CD4-positive, alpha-beta T cell treated with Interleukin-1 beta for 1 hour (primary cell): ENCODE measurements around the gene IRS1.

Experiments
- DNase-seq, 2 donors: peaks; one replicate each; pipeline ENCODE4 v3.0.0-alpha.2; 2020 to 2022

IRS1 gene

GRCh38 chr2:226790011-226790410, 9.6 kb downstream of the IRS1 start:
- DNase-seq: no peak

DNA sequence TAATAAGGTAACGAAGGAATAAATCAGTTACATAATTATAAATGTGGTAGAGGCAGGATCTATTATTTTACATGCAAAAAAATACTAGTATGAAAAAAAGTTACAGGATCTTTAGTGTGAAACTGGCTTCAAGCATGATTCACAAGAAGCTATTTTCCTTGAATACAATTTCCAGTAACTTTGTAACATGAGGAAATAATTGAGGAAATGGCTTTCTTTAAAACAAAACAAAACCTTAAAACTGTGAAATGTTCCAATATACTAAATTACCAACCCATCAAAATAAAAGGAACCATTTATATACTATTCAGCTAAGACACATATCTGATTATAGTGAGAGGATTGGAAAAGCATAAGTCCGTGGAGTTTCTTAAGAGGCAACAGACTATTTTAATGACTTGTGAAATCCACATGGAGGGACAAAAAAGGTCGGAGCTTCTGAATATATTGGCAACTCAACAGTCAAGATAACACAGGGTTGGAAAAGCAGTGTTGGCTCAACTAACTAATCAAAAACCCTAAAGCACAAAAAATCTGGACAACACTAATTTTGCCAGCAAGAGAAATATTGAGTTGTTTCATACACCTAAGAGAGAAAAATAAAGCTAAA, 10.6 kb downstream of the IRS1 start:
- no peak for DNase-seq

DNA sequence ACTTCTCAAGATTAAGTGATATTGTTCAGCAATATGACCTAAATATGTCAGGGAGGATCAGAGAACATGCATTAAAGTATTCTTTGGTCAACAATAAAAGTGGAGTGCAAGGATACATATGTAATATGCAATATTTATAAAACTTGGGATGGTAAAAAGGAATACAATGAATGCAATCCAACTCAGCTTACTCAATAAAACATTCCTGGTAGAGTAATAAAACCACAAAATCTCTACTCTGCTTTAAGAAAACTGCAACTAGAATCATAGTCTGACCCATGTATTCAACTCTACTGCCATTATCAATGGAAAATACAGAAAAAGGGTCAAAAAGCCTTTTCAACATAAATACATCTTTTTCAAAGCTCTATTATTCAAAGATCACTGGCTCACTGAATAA, 11.6 kb downstream of the IRS1 start:
- no peak for DNase-seq

GRCh38 chr2:226783885-226784284, 15.7 kb downstream of the IRS1 start:
- DNase-seq: no peak

GRCh38 chr2:226782092-226782713, 17.4 kb downstream of the IRS1 start:
- no peak for DNase-seq

- DNase-seq: no peak
Observed at GRCh38 chr2:226780431-226780830, 19.2 kb downstream of the IRS1 start.

GRCh38 chr2:226777611-226778010, 22.0 kb downstream of the IRS1 start:
- no peak for DNase-seq

DNA sequence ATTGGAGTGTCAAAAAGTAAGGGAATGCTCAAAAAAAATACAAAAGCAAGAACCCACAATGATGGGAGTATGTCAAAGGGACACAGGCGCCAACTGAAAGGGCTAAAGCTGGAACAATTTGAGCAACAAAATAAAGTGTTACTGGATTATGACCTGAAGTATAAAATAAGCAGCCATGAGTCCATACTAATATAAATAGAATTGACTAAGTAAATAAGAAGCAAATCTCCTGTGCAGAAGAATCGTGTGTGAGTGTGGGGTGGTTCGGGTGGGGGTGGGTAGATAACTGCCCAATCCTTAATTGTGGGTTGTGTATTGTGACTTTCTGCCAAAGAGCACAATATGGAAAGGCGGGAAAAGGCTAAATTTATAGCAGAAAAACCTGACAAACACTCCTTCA, 23.5 kb downstream of the IRS1 start:
- no peak for DNase-seq

GRCh38 chr2:226775032-226775509, 24.5 kb downstream of the IRS1 start:
- DNase-seq: no peak

DNA sequence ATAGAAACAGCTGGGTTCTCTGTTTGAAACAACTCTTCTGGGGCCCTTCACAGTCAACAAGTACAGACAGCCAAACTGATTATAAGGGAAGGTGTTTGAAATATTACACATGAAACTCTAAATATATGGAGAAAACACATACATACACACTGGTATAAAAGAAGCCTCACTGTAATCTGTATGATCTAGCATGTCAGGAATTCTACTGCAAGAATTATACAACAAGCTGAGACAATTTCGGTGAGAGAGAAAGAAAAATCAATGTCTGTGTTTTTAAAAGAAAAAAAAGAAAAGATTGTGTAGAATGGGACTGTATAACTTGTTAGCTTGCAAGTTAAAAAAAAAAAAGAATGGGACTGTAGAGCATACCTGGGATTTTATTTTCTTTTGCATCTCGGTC, 26.3 kb downstream of the IRS1 start:
- DNase-seq: no peak

- DNase-seq: peak in 1 of 2 donors; percentile 35
Observed at GRCh38 chr2:226772389-226773179, 27.0 kb downstream of the IRS1 start.

GRCh38 chr2:226771067-226771466, 28.6 kb downstream of the IRS1 start:
- DNase-seq: no peak

DNA sequence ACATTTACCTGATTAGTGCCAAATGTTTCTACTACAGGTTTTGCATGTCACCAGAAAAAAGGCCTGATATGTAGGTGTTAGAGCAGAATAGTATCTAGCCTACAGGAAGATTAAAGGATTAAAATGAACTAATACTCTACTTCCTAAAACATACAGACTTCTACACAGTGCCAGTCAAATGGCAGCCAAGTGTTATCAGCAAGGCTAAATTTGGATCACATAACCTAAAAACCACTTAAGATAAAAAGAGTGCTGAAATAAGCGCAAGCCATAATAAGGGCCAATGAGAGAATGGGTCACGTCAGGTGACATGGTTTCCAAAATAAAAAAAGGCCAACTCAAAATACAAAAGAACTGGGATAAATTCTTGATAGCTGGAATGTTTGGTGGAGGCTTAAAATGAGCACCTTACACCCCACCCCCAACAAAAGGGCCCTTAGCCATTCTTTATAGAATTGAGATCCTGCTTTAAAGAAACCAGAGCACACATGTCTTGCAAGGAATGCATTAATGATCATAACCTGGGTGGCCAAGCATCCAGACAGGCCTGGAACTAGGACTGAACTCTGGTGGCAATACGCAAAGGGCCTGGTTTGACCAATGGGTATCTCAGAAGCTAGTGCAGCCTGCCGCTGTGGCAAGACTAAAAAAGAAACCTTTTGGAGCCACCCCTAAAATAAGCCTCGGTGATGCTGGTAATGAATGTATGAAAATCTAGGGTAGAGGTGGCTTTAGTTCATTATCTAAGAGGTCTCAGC, 32.4 kb downstream of the IRS1 start:
- no peak for DNase-seq

GRCh38 chr2:226766352-226767055, 33.1 kb downstream of the IRS1 start:
- no peak for DNase-seq

- no peak for DNase-seq
Observed at GRCh38 chr2:226763320-226763719, 36.3 kb downstream of the IRS1 start.

- no peak for DNase-seq
Observed at GRCh38 chr2:226761195-226761583, 38.4 kb downstream of the IRS1 start.

DNA sequence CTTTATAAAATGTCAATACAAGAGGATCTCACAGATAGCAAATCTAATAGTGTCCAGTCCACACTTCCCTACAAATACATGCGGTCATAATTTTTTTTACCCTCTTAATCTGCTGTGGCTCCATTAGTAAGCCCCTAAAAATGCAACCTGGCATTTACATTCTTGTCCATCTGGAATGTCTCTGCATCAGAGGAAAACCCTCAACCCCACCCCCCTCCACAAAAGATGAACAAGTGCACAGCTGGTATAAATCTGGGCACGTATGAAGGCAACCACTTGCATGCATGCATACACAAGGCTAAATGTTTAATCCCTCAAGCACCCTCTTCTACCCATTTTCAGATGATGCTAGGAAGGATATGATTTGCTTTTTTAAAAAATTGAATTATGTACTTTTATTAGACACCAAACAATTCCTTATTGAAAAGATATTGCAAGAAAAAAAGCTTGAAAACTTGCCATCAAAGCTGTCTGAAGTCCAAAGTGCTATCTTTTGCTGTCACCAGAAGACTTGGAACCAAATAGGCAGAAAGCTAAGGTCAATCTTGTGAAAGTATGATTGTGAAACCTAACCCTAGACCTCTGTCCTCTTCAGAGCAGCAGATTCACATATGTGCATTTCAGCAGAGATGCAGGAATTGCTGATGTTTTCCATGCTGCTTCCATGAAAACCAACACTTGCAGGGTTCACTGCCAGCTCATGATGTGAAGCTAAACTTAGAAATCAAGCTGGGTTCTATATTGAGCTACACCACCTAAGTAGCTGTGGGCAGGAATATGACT, 39.0 kb downstream of the IRS1 start:
- no peak for DNase-seq

GRCh38 chr2:226759768-226760167, 39.9 kb downstream of the IRS1 start:
- no peak for DNase-seq

GRCh38 chr2:226758921-226759640, 40.5 kb downstream of the IRS1 start:
- no peak for DNase-seq

- DNase-seq: no peak
Observed at GRCh38 chr2:226756131-226756530, 43.5 kb downstream of the IRS1 start.

DNA sequence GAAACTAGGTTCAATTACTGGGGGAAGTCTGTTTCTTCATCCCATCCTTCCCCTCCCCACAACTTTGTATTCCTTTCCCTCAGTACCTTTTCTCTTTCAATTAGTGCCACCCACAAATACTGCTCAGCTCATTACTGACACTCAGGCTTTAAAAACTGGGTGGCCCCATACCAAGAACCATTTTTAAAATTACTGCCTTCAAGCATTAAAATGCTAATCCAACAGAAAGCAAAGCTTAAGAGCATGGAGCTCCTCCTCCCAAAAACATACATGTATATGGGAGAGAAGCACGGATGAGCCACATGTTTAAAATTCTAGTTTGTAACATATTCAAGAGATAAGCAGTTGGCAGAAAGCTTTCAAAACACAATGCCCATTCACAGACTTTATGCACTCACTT, 44.0 kb downstream of the IRS1 start:
- no peak for DNase-seq
